ENCODE data around the gene TMTC2. TPM values are rescaled to one million over a fixed set of nuclear protein-coding genes. Genes with fewer than 3 reads are reported as not detected.

Gene TMTC2
- total and polyA plus RNA-seq, 3 donors from 2014 or later = 8.1 to 22.4 (median 19.4) TPM

DNA sequence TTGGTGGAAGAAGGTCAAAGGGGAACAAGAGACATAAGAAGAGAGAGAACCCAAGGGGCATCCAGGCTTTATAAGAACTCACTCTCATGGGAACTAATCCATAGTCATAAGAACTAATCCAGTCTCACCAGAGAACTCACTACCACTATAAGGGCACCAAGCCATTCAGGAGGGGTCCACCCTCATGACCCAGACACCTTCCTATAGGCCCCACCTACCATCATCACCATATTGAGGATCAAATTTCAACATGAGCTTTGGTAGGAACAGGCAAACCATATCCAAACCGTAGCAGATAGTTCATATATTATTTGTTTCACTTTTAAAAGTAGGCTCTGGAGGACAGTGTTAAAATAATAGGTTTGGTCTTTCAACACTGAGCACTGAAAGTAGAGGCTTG lies 350.1 kb downstream of the TMTC2 start:
- no peaks in the 10 kb centered on the region for H3K9me3 ChIP-seq
- WGBS, 2 donors = 85 to 94% methylated on average over 1 of the region's 1 CpG

DNA sequence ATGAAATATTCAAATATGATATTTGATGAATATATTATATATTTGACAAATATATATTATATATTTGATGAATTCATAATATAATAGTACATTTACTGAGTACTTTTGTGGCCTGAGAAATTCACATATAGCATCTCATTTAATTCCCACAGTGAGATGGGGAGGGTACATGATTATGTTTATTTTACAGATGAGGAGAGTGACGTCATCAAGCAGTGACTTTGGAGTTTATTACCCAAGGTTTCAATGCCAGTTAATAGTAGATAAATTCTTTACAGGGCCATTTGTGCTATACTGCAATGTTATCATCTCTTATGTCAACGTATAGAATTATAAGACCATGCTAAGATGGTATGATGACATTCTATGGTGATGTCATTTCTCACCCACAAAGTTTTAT lies 352.7 kb downstream of the TMTC2 start:
- Histone ChIP-seq H3K9me3 (no peaks in the 10 kb centered on the region), H3K27me3 (no peaks in the 10 kb centered on the region), H3K36me3 (ENCODE audit: low read depth, missing control alignments) (no peaks in the 10 kb centered on the region), H3K4me3 (no peak overlapping the region), H3K4me1 (no peaks in the 10 kb centered on the region), H3K27ac (no peak overlapping the region)
- TF ChIP-seq, protein P1, sequence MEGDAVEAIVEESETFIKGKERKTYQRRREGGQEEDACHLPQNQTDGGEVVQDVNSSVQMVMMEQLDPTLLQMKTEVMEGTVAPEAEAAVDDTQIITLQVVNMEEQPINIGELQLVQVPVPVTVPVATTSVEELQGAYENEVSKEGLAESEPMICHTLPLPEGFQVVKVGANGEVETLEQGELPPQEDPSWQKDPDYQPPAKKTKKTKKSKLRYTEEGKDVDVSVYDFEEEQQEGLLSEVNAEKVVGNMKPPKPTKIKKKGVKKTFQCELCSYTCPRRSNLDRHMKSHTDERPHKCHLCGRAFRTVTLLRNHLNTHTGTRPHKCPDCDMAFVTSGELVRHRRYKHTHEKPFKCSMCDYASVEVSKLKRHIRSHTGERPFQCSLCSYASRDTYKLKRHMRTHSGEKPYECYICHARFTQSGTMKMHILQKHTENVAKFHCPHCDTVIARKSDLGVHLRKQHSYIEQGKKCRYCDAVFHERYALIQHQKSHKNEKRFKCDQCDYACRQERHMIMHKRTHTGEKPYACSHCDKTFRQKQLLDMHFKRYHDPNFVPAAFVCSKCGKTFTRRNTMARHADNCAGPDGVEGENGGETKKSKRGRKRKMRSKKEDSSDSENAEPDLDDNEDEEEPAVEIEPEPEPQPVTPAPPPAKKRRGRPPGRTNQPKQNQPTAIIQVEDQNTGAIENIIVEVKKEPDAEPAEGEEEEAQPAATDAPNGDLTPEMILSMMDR (IDR thresholded peaks at IDR 0.05) = no peak
- TF ChIP-seq POLR2A (IDR thresholded peaks at IDR 0.05) = no peak
- no peak for DNase-seq
- intact Hi-C loops (cut with DNase I; ENCODE audit: low total_unique reads) = no loop called here
- WGBS, 2 donors = 89 to 92% methylated on average over 2 of the region's 2 CpGs

More for the DNA sequence above, 350.1 kb downstream of the TMTC2 start:
- TF ChIP-seq, protein P1 (IDR thresholded peaks at IDR 0.05) = no peak
- no peak for TF ChIP-seq POLR2A (IDR thresholded peaks at IDR 0.05)
- Histone ChIP-seq H3K4me3 (no peak overlapping the region), H3K27me3 (no peaks in the 10 kb centered on the region), H3K4me1 (no peaks in the 10 kb centered on the region), H3K36me3 (ENCODE audit: low read depth, missing control alignments) (no peaks in the 10 kb centered on the region), H3K27ac (no peak overlapping the region)
- no peak for DNase-seq
- intact Hi-C loops (cut with DNase I; ENCODE audit: low total_unique reads) = no loop called here

DNA sequence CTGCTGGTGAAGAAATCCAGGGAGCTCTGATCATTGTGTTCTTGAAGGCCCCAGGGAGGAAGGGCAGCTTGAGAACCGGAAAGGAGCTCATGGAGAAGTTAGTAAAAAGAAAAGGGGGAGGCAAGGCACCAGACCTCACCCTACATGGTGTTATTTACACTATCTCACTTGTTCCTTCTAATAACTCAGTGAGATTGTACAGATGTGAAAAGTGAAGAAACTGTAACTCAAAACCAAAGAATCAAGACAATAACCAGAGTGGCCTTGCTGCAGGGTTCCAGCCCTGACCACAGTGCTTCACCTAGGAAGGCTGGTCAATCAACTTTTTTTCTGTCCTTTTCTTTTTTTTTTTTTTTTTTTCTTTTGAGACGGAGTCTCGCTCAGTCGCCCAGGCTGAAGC lies 353.6 kb downstream of the TMTC2 start:
- H3K27ac ChIP-seq = no peak overlapping the region

DNA sequence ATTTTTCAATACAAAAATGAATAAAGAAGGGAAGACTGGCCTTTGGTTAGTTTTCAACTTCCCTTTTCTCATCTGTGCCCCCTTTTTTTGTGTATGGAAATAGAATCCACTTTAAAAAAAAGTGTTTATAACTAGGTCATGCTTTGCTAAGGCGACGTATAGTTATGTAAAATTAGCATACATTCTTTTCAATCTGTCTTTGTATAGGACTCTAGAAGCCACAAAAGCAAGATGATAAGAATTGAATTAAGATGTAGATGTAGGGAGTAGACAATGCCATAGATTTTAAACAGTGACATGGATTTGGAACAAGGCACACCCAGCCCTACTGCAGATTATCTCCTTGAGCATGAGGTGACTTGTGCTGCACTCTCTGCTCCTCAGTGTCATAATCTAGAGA lies 354.3 kb downstream of the TMTC2 start:
- no peak overlapping the region for H3K4me3 ChIP-seq
- no peaks in the 10 kb centered on the region for H3K27me3 ChIP-seq
- TF ChIP-seq, protein P1 (IDR thresholded peaks at IDR 0.05) = no peak
- no peak for TF ChIP-seq POLR2A (IDR thresholded peaks at IDR 0.05)
- no peak for DNase-seq
- no peaks in the 10 kb centered on the region for H3K36me3 ChIP-seq (ENCODE audit: low read depth, missing control alignments)
- H3K4me1 ChIP-seq = no peaks in the 10 kb centered on the region
- intact Hi-C loops (cut with DNase I; ENCODE audit: low total_unique reads) = no loop called here
- H3K27ac ChIP-seq = no peak overlapping the region
- WGBS, 2 donors = 89 to 93% methylated on average over 2 of the region's 2 CpGs
- no peaks in the 10 kb centered on the region for H3K9me3 ChIP-seq

More for the DNA sequence above, 353.6 kb downstream of the TMTC2 start:
- H3K9me3 ChIP-seq = no peaks in the 10 kb centered on the region
- intact Hi-C loops (cut with DNase I; ENCODE audit: low total_unique reads) = no loop called here
- WGBS, 2 donors = 88 to 90% methylated on average over 4 of the region's 4 CpGs
- DNase-seq = no peak
- no peaks in the 10 kb centered on the region for H3K27me3 ChIP-seq
- no peak overlapping the region for H3K4me3 ChIP-seq
- H3K36me3 ChIP-seq (ENCODE audit: low read depth, missing control alignments) = no peaks in the 10 kb centered on the region
- H3K4me1 ChIP-seq = no peaks in the 10 kb centered on the region
- TF ChIP-seq, protein P1 (IDR thresholded peaks at IDR 0.05) = no peak
- TF ChIP-seq POLR2A (IDR thresholded peaks at IDR 0.05) = no peak

DNA sequence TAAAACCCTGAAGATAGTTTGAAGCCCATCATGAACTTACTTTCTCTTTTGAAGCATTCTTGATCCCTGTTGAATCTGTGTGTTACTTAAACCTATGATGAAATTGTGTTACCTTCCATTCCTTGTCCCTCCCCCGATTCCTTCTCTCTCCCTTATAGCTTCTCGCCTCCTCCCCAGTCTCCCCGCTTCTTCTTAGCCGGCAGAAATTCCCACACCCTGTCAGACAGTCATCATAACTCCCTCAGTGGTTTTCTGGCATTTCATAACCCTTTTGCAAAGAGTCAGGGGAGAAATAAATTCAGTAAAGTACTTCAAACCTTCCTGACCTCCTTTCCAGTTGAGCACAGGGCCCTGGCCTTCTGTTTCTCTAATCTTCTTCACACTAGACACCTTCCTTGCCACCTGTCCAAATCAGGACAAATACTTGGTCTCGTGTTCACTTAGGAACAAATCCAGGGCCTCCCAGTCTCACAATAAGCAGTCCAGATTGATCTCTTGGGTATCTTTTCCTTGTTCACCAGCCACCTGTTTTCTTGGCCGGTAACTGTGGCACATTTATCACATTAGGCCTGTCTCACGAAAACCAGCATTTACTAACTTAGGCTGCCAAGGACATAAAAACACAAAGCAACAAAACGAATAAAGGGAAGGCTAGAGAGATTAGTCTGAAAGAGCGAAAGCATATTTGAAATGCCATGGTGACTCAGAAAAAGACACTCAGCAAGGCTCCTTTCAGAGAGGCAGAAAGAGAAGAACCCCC lies 355.9 kb downstream of the TMTC2 start:
- Histone ChIP-seq H3K27ac (no peak overlapping the region), H3K9me3 (no peaks in the 10 kb centered on the region), H3K27me3 (no peaks in the 10 kb centered on the region), H3K36me3 (ENCODE audit: low read depth, missing control alignments) (no peaks in the 10 kb centered on the region), H3K4me3 (no peak overlapping the region), H3K4me1 (no peaks in the 10 kb centered on the region)
- DNase-seq = no peak
- intact Hi-C loops (cut with DNase I; ENCODE audit: low total_unique reads) = no loop called here
- 54 to 57% methylated on average over 9 of the region's 9 CpGs for WGBS, 2 donors
- TF ChIP-seq, protein P1 (IDR thresholded peaks at IDR 0.05) = no peak
- TF ChIP-seq POLR2A (IDR thresholded peaks at IDR 0.05) = no peak

Data from testis (tissue), 3 donors.